ENCODE data around the gene IFI30. TPM values are rescaled to one million over a fixed set of nuclear protein-coding genes. Genes with fewer than 3 reads are reported as not detected.

The IFI30 gene
- total RNA-seq, 1 experiment from 2014 or later, result not detected

- H3K27ac ChIP-seq (ENCODE audit: low read depth, low read length, poor library complexity, severe bottlenecking), result peak overlapping the region; percentile 93
Observed at GRCh38 chr19:18153556-18154134, 20.0 kb upstream of the IFI30 start.

GRCh38 chr19:18155095-18156087 lies 18.2 kb upstream of the IFI30 start:
- H3K27ac ChIP-seq (ENCODE audit: low read depth, low read length, poor library complexity, severe bottlenecking), result no peak overlapping the region
- H3K4me3 ChIP-seq (ENCODE audit: low read depth, low read length, poor library complexity, severe bottlenecking), result no peak overlapping the region
- no peak for TF ChIP-seq CTCF (conservative IDR thresholded peaks at IDR 0.05; ENCODE audit: low read depth, low read length)
- TF ChIP-seq EZH2 (IDR thresholded peaks at IDR 0.05; ENCODE audit: borderline replicate concordance, low read depth, low read length, poor library complexity, severe bottlenecking), result no peak
- H3K9me3 ChIP-seq (ENCODE audit: low read depth, low read length, poor library complexity, severe bottlenecking), result no peaks in the 10 kb centered on the region
- no peaks in the 10 kb centered on the region for H3K27me3 ChIP-seq (replicated peaks; ENCODE audit: insufficient read depth, low read depth, low read length, poor library complexity)
- peaks cover 10% of the 10 kb centered on the region for H3K36me3 ChIP-seq (ENCODE audit: insufficient read depth, low read length, poor library complexity, severe bottlenecking)
- no TSS peak for BruUV-seq (replicated peaks)
- H3K4me1 ChIP-seq (ENCODE audit: insufficient read depth, low read length, poor library complexity, severe bottlenecking), result peaks cover 7% of the 10 kb centered on the region
- ChIA-PET CTCF (interaction anchor here (0.7 kb wide), 1 partner anchor 233 kb away, joined by 5 read pairs; no protein-coding TSS in a partner anchor), POLR2A (ENCODE audit: low non-redundant PET) (no interaction called here)
- intact Hi-C loops (cut with micrococcal nuclease; ENCODE audit: unreplicated experiment), result no loop called here
- DNase-seq (ENCODE audit: low spot score), result no peak

More at GRCh38 chr19:18153556-18154134, 20.0 kb upstream of the IFI30 start:
- POLR2A ChIA-PET (ENCODE audit: low non-redundant PET), result no interaction called here
- CTCF ChIA-PET, result no interaction called here
- intact Hi-C loops (cut with micrococcal nuclease; ENCODE audit: unreplicated experiment), result loop anchor here (2.0 to 5.0 kb wide), 4 partner anchors 39 to 169 kb away; partner anchors contain the start of genes ARRDC2, LSM4 and MPV17L2
- Histone ChIP-seq H3K9me3 (ENCODE audit: low read depth, low read length, poor library complexity, severe bottlenecking) (no peaks in the 10 kb centered on the region), H3K4me3 (ENCODE audit: low read depth, low read length, poor library complexity, severe bottlenecking) (peak overlapping the region; percentile 96), H3K4me1 (ENCODE audit: insufficient read depth, low read length, poor library complexity, severe bottlenecking) (peaks cover 7% of the 10 kb centered on the region), H3K36me3 (ENCODE audit: insufficient read depth, low read length, poor library complexity, severe bottlenecking) (peaks cover 10% of the 10 kb centered on the region), H3K27me3 (replicated peaks; ENCODE audit: insufficient read depth, low read depth, low read length, poor library complexity) (no peaks in the 10 kb centered on the region)
- no peak for TF ChIP-seq CTCF (conservative IDR thresholded peaks at IDR 0.05; ENCODE audit: low read depth, low read length)
- no peak for TF ChIP-seq EZH2 (IDR thresholded peaks at IDR 0.05; ENCODE audit: borderline replicate concordance, low read depth, low read length, poor library complexity, severe bottlenecking)
- DNase-seq (ENCODE audit: low spot score), result no peak
- BruUV-seq (replicated peaks), result TSS peak; percentile 14

GRCh38 chr19:18156268-18156667 lies 17.3 kb upstream of the IFI30 start:
- TF ChIP-seq CTCF (conservative IDR thresholded peaks at IDR 0.05; ENCODE audit: low read depth, low read length) (no peak), EZH2 (IDR thresholded peaks at IDR 0.05; ENCODE audit: borderline replicate concordance, low read depth, low read length, poor library complexity, severe bottlenecking) (no peak)
- DNase-seq (ENCODE audit: low spot score), result no peak
- Histone ChIP-seq H3K4me1 (ENCODE audit: insufficient read depth, low read length, poor library complexity, severe bottlenecking) (peaks cover 7% of the 10 kb centered on the region), H3K36me3 (ENCODE audit: insufficient read depth, low read length, poor library complexity, severe bottlenecking) (peaks cover 10% of the 10 kb centered on the region), H3K27me3 (replicated peaks; ENCODE audit: insufficient read depth, low read depth, low read length, poor library complexity) (no peaks in the 10 kb centered on the region), H3K27ac (ENCODE audit: low read depth, low read length, poor library complexity, severe bottlenecking) (no peak overlapping the region), H3K9me3 (ENCODE audit: low read depth, low read length, poor library complexity, severe bottlenecking) (no peaks in the 10 kb centered on the region), H3K4me3 (ENCODE audit: low read depth, low read length, poor library complexity, severe bottlenecking) (no peak overlapping the region)
- BruUV-seq (replicated peaks), result no TSS peak
- ChIA-PET POLR2A (ENCODE audit: low non-redundant PET) (no interaction called here), CTCF (no interaction called here)
- intact Hi-C loops (cut with micrococcal nuclease; ENCODE audit: unreplicated experiment), result no loop called here
